NOMO-1 treated with dmso at 0.1 percent for 144 hours (cell line): Measurements from ENCODE around the gene YBX1.

Experiments used
- DNase-seq: peaks from one replicate; lab custom pipeline; 2025; ENCODE audit not compliant: unreplicated experiment; lab: John Stamatoyannopoulos, UW

The YBX1 gene

GRCh38 chr1:42734201-42735035, 52.2 kb downstream of the YBX1 start:
- no peak for DNase-seq

DNA sequence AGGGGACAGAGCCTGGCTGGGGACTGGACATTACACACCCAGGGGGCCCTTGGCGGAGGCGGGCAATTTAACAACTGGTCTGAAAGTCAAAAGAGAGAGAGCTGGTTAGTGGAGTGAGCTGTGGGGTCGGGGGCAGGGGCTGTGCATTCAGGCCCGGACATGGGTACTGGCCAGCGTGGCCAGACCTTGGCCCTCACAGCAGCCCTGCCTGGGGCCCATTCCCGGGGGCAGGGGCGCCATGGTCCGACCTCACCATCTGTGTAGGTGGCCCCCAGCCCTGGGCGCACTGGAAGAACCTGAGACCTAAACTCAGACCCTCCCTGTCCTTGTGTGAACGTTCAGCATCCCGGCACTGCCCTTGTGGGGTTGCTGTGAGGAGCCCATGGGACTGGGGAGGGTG, 52.8 kb downstream of the YBX1 start:
- DNase-seq = no peak

DNA sequence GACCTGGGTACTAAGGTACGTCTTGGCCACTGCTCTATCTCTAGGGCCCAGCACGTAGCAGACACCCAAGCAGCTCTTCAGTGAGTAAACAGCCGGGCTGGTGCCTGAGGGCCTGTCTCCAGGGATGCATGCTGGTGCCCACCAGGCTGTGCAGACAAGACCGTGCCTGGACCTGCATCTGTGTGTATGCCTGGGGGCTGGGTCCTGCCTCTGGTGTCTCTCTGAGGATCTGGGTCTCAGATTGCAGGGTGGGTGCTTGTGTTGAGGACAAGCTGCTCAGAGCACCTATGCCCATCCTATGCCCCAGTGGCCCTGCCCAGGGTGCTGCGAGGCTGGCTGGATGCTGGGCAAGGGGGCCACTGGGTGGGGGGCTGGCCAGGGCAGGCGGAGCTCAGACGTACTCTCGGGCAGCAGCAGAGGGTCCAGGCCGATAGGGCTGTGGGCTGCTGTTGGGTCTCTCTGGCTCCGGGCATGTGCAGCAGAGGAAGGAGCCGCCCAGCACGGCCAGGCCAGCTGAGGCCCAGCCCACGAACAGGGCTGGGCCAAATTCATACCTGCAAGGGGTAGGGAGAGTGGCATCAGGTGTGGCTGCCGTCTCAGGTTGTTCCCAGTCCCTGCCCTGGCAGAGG, 53.4 kb downstream of the YBX1 start:
- DNase-seq = no peak

- peak; percentile 33 for DNase-seq
Observed at GRCh38 chr1:42736152-42736551, 53.9 kb downstream of the YBX1 start.

GRCh38 chr1:42736571-42737200, 54.5 kb downstream of the YBX1 start:
- no peak for DNase-seq

GRCh38 chr1:42737257-42737656, 55.0 kb downstream of the YBX1 start:
- DNase-seq = peak; percentile 93

DNA sequence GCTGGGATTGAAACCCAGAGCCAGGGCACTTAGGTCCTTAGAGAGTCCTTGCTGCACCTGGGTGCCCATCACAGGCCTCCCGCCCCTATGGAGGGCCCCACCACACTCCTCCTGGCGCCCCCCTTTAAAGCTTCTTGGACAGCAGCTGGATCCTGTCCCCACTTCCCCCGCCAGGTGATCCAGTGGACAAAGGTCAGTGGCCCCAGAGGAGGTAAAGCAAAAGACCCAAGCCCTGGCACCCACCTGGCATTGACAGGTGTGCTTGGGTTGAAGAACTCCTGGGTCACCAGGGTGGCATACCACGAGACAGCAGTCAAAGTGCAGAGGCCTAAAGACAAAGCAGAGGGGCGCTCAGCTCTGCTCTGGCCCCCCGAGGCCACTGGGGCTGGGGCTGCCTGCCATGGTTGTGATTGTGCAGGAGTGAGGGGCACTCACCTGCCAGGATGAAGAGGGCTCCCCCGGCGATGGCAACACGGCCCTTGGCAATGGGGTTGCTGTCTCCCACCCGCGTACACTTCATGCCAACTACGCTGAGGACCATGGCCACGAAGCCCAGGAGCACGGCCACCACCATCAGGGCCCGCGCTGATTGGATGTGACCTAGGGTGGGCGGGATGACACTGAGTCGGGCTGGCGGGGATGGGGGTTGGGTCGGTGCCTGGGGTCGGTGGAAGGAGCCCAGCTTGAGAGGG, 55.9 kb downstream of the YBX1 start:
- DNase-seq = no peak

DNA sequence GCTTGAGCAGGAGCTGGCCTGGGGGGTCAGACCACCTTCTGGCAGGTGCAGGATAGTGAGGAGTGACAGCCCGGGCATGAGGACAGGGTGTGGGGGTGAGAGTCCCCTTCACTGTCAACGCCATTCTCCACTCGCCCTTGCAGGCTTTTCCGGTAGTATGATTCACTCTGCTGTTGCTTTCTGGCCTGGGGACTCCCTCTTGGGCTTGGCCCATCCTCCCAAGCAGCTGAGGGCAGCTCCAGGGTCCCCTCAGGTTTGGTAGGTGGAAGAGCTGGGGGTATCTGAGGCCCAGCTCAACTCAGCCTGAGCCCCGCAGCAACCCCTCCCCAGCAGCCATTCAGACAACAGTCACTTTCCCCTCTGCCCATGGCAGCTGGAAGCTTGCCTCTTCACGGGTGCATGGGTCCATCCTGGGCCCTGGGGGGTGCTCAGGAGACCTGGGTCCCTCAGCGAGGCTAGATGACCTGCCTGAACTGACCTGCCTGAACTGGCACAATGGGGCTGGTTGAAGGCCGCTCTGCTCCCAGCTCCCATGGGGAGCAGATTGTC, 56.5 kb downstream of the YBX1 start:
- DNase-seq = no peak

GRCh38 chr1:42739753-42740700, 57.8 kb downstream of the YBX1 start, which contains the start of gene CLDN19:
TSS of gene CLDN19 (minus strand) at chr1:42740236. CDS start at chr1:42740063, 173 bp downstream.
- DNase-seq = no peak

DNA sequence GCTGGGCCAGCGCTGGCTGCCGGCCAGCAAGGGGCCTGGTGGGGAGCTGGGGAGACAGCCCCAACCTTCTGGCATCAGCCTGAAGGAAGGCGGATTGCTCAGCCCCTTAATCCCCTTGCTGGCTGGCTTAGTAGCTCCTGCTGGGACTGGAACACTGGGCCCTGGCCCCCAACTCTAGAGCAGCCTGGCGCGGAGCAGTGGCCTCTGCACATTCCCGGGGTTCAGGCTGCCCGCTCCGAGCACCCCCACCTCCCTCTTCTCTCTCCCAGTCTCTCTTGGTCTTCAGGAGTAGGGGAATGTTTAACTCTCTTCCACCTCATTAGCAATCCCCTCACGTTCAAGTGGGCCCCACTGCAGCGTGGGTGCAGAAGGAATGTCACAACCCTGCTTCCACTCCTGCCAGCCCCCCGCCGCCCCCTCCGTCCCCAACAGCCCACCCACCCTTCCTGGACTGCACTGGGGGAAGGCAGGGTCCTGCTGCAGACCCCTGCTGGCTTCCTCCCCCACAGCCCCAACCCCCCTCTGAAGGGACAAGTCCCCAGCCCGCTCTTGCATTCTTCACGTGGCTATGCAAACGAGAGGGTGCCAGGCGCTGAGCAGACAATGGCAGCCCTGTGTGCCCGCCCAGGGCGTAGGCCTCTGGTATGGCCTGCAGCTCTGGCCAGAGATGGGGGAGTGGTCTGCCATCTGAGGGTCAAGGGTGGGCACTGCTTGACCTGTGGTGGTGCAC, 58.8 kb downstream of the YBX1 start:
- no peak for DNase-seq

- no peak for DNase-seq
Observed at GRCh38 chr1:42741706-42742105, 59.5 kb downstream of the YBX1 start.

DNA sequence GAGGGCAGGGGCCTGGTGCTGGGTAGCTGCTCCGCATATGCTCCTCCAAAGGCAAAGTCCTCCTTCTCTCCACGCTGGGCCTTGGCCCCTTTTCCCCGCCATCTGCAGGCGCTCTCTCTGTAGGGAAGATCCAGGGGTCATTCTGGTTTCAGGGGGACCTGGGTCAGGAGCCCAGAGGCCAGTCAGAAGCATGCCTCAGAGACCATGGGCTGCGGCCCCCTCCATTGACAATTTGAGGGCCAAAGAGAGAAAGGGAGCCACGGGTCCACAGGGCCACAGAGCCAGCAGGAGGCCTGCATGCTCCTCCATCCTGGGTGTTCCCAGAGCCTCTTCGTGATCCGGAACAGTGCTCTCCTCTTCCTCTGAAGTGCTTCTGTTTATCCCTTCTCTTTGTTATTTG, 59.9 kb downstream of the YBX1 start:
- DNase-seq = no peak

- no peak for DNase-seq
Observed at GRCh38 chr1:42742617-42743316, 60.5 kb downstream of the YBX1 start.

DNA sequence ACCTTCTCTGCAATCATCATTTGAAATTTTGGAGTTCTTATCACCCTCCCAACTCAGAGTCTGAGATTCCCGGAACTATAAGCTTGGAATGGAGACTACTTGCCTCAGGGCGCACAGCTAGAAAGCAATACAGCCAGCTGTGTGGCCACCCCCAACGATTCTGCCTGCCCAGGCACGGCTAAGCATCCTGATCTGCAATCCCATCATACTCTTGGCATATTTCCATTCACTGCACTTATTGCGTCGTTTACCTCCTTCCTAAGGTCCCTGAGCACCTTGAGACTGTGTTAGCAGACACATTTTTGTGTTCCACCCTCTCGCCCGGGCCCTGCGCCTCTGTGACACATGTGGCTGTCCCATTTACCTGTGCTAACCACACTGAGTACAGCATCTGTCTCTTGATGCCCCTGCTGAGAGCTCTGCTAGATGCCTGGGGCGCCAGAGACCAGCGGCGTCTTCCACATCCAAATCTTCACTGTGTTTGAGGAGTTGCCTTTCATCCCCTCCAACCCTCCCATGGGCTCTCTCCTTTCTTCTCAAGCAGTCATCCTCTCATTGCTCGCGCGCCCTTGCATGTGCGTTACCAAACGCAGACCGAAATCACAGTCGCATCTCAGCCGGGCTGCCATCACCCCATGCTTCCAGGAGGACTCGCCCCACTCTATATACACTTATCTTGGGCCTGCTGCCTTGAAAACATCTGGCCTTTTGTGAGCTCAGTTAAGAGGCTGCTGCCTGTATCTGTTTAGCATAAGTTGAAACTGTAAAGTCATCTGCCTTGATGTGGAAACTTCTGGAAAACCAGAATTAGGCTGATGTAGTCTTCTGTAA, 61.3 kb downstream of the YBX1 start:
- DNase-seq = no peak

DNA sequence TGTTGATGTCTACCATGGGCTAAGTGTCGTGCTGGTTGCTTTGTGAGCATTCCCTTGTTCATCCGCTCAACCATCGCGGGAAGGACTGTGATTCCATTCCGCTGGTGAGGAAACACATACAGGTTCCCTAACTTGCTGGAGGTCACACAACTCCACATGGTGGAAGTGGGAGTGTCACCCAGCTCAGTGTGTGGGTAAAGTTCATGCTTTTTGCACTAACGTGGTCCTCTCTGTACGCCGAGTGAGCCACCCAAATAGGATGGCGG, 61.9 kb downstream of the YBX1 start:
- no peak for DNase-seq

DNA sequence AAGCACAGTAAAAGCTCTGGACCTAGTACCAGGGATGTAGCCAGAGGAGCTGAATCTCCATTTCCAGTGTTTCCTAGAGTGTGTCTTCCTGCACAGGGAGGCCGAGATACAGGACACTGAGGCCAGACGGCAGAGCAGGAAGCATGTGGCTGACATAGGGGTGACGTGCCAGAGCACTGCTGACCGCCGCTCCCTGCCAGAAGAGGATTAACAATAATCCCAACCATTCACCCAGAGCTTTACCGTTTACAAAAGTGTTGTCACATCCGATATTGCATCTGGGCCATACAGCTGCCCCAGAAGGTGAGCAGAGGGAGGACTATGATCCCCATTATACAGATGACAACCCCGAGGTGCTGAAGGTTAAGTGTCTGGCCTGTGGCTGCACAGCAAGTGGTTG, 63.6 kb downstream of the YBX1 start:
- DNase-seq = no peak

- no peak for DNase-seq
Observed at GRCh38 chr1:42746436-42747105, 64.4 kb downstream of the YBX1 start.

DNA sequence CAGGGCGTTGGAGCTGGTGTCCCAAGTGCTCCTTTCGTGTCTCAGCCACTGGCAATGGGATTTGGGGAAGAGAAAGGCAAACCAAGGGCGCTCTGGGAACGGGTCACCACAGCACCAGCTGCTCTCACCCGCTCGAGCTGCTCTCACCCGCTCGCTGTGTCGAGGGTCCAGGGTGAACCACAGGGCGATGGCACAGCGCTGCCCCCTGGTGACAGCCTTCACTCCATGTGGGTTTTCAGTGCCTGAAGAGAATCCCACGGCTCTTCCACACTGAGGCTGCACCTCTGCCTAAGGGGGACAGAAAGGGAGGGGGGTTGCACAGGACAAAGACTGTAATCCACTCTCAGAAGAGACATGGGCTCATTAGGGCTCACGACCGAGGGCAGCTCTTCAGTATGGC, 64.9 kb downstream of the YBX1 start:
- DNase-seq = no peak
